Measurements from ENCODE around the gene IGFBP1.

- no peak for TF ChIP-seq L3MBTL2 (conservative IDR thresholded peaks at IDR 0.05)
- TF ChIP-seq SUZ12 (IDR thresholded peaks at IDR 0.05), result no peak
- TF ChIP-seq ELF4 (IDR thresholded peaks at IDR 0.05), result no peak
- TF ChIP-seq FOXM1 (IDR thresholded peaks at IDR 0.05; ENCODE audit: borderline replicate concordance), result no peak
- TF ChIP-seq SP1 (IDR thresholded peaks at IDR 0.05), result no peak
- TF ChIP-seq TARDBP (IDR thresholded peaks at IDR 0.05), result no peak
- TF ChIP-seq ARNT (IDR thresholded peaks at IDR 0.05), result no peak
- TF ChIP-seq BHLHE40 (IDR thresholded peaks at IDR 0.05; ENCODE audit: borderline replicate concordance), result no peak
- no peak for TF ChIP-seq FOXA1 (IDR thresholded peaks at IDR 0.05)
- no peak for TF ChIP-seq NFRKB (IDR thresholded peaks at IDR 0.05)
- no peak for TF ChIP-seq ZNF384 (IDR thresholded peaks at IDR 0.05)
- no peak for TF ChIP-seq PKNOX1 (IDR thresholded peaks at IDR 0.05)
- no peak for TF ChIP-seq LEF1 (IDR thresholded peaks at IDR 0.05; ENCODE audit: borderline replicate concordance)
- no peak for TF ChIP-seq CTBP1 (IDR thresholded peaks at IDR 0.05; ENCODE audit: borderline replicate concordance)
Measured at GRCh38 chr7:45919993-45920459, 31.7 kb downstream of the IGFBP1 start.
